ENCODE data around the gene FAM222A.
A peak's percentile ranks its signal among the peaks of the same experiment; 100 is the strongest.

Gene FAM222A

DNA sequence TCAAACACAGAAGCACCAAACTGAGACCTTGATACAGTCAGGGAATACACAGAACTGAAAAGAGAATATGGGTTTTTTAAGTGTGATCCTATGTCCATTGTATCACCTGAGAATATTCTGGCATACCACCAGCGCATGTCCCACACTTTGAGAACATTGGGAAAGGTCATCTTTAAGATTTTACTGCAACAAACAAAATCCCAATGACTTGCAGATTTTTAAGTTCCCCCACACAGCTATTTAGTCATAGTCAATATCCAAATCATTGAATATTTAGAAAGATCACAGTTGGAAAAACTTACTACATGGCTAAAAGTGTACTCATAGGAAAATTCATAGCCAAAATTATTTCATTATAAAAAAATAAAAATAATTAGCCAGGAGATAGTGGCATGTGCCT lies 65.1 kb downstream of the FAM222A start:
- DNase-seq, result no peak

DNA sequence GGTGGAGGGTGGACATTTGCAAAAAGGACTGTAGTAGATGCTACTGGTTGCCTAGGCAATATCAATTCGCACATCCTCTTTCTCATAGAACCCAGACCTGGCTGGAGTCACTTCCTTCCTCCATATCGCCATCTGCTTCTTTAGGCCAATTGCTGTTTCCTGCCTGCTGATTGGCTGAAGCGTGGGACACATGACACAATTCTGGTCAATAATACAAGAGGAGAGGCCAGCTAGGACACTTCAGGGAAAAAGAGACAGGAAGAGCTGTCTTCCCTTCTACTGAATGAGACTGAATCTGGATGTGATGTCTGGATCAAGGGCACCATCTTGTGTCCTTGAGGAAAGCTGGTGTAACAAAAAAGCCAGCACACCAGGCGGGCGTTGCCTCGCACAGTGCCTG lies 65.8 kb downstream of the FAM222A start:
- DNase-seq, result no peak

DNA sequence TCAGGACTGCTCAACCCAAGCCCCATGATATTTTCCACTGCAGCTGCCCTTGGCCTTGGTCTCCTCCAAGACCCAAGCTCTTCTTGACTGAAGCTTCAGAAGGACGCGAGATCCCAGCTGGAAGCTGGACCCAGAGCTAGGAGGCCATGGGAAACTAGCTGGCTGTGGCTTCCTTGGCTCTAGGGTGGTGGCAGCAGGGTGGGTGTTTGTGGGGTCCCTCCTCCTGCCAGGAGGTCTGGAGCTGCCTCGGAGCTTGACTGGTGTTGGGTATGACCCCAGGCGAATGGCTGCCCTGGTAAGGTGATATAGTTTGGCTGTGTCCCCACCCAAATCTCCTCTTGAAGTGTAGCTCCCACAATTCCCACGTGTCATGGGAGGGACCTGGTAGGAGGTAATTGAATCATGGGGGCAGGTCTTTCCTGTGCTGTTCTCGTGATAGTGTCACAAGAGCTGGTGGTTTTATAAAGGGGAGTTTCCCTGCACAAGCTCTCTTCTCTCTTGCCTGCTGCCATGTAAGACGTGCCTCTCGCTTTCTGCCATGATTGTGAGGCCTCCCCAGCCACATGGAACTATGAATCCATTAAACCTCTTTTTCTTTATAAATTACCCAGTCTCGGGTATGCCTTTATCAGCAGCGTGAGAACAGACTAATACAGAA lies 68.2 kb downstream of the FAM222A start:
- no peak for DNase-seq

DNA sequence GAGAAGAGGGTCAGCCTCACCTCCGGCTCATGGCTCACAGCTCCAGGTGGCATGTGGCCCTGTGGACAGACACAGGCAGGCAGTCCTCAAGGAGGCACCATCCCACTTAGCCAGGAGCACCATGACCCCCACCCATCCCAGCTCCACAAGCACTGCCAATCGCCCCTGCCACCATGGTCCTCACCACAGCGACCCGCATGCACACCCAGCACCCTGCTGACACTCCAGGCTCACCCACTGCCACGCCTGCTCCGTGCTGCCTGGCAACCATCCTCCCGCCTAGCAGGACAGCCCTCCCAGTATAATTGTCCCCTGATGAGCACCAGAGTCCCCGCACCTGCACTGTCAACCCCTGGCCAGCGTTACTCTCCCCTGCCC lies 68.7 kb downstream of the FAM222A start:
- DNase-seq, result no peak

DNA sequence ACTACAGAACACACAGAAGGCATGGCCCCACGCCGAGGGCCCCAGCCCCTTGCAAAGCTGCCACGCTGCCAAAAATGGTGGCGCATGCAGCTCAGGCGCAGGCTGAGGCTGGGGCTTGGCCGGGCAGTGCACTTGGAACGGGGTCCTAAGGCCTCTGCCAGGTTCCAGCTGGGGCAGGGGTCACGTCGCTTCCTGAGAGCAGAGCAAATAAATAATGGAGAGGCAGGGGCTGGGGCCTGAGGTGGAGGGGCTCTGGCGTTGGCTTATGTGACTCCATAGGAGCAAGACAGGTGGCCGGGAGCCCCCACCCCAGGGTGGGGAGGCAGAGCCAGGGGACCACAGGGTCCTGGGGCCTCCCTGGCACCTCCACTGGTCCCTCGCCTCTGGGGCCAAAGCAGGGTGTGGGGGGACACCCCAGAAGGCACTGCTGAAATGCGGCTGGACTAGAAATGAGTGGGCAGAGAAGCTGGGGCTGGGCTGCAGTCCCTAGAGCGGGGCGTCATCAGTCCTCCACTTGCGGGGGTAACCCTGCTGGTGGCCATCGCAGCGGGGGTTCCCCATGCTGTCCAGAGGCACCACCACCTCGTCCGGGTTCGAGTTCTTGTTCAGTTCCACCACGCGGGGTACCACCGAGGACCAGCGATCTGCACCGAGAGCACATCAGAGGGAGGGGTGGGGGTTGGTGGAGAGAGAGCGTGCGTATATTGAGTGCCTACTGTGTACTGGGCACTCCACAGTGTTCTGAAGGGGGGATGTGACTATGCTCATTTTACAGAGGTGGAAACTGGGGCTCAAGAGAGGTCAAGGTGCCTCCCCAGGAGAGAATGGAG lies 69.7 kb downstream of the FAM222A start:
- DNase-seq, result no peak

DNA sequence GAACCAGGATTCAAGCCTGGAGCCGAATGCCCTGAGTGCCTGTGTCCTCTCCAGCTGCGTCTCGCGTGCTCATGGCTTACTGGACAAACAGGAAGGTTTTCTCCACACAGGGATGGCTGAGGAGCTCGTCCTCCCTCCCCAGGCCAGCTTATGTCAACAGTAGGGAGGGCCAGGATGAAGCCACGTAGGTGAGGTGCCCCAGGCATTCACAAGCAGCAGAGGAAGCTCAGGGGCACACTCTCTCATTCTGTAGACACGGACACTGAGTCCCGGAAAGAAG lies 70.3 kb downstream of the FAM222A start:
- DNase-seq, result no peak

DNA sequence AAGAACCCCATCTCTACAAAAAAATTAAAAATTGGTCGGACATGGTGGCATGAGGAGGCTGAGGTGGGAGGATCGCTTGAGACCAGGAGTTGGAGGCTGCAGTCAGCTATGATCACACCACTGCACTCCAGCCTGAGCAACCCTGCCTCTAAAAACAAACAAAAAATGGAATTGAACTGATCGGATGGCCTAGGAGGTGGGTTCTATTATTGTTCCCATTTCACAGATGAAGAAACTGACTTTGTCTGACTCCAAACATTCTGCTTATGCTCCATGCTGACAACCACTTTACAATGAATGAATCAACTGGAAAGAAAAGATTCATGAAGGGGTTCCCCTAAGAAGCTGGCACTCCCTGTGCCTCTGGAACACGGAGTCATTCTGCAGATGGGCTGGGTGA lies 72.2 kb downstream of the FAM222A start:
- no peak for DNase-seq

DNA sequence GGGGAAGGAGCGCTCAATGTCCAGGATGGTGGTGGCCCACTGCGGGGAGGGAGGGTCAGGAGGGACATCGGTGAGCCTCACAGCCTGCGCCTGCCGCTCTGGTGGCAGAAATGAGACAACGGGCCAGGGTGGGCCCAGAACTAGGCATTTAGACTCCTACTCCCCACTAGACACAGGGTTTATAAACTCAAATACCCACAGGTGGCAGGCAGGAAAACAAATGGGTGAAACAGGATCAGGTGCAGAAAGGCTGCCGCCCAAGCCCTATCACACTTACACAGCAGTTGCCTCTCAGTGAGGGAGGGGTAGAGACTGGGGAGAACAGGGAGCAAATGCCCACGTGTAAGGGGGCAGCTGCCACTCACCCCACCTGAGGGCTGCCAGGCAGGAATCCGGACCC lies 73.2 kb downstream of the FAM222A start:
- DNase-seq, result no peak

DNA sequence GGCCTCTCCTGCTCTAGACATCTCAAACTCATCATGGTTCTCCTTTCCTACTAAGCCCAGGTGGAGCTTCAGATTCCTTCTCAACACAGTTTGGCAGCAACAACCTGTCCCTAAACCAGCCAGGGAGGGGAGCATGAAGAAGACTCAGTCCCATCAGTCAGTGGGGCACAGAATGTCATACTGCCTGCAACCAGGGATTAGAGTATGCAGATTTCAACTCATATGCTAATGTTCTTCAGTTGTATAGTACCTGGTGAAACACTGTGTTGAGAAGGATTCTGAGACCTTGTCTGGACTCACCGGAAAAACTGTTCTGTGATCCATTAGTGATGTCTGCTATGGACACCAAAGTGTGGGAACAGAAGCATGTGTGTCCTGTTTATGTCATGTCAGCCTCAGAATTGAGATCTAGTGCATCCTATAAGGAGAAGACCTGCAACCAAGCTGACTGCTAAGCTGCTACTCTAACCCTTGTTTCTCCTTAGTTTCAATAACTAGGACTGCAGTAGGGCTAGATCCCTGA lies 76.0 kb downstream of the FAM222A start:
- no peak for DNase-seq

DNA sequence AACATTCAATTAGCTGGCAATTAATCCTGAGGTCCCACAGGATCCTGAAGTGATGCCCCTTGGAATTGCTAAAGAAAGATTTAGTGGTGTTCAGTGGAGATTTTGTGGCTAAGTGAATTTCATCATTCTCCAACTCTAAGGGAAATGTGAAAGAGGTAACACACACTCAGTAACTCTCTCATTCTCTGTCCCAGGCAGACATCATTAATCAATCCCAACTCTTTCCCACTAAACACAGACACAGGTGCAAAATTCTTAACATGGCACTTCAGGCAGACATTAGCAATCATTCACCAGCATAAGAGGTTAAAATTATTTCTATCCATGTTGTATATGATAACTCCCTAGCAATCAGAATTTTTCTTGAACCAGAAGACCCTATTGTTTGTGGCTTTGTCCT lies 79.4 kb downstream of the FAM222A start:
- no peak for DNase-seq

DNA sequence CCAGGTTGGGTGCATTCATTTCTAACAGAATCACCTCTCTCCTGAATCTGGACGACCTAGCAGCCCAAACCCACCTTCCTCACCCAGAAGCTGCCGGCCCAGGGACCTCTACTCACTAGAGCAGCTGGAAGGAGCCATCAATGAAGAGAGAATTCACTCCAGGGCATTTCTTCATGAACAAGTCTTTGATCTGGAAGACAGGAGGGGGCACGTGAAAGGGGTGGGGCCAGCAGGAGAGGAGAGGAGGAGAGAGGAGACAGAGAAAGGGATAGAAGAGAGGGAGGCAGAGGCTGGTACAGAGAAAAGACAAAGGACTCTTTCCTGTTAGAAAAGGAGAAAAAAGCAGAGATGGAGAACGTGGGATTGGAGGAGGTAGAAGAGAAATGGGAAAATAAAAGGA lies 79.8 kb downstream of the FAM222A start:
- no peak for DNase-seq

DNA sequence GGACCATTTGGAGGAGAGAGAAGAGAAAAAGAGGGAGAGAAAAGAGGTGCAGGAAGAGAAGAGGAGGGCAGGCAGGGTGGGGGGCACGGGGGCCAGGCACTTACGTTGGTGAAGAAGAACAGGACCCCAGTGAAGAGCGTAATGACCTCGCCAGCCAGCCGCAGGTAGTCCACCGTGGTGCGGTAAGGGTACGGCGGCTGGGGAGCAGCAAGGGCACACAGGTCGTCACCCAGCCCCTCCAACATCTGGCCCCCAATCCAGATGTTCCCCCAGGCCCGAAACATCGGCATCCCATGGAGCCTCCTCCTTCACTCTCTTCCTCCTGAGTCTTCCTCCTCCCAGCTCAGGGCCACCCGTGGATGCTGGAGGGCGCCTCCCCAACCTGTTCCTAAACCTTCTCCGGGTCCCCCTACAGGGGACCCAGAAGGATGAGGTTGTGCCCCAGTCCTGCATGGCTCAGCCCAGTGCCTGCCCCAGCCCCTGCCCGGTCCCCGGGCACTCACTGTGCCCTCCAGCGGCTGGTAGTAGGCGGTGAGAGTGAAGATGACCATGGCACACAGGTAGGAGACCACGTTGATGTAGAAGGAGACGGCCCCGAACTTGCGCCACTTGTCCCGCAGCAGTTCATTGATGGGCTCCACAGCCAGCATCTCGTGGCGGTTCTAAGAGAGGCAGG lies 80.3 kb downstream of the FAM222A start:
- DNase-seq, result no peak

DNA sequence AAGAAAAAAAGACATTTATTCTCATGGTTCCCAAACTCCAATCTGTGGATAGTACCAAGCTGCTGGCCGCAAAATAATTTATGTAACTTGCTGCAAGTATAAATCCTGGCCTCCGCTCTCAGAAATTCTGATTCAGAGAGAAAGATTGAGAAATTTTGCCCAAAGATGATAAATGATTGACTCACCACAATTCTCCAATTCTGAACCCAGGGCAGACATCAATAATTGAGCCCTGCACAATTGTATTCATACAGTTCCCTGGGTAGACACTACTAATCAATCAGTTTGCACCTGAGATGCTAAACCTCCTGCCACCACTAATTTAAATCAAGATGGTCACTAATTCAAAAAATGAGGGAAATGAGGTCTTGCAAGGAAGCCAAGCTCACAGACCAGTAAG lies 81.4 kb downstream of the FAM222A start:
- DNase-seq, result no peak

DNA sequence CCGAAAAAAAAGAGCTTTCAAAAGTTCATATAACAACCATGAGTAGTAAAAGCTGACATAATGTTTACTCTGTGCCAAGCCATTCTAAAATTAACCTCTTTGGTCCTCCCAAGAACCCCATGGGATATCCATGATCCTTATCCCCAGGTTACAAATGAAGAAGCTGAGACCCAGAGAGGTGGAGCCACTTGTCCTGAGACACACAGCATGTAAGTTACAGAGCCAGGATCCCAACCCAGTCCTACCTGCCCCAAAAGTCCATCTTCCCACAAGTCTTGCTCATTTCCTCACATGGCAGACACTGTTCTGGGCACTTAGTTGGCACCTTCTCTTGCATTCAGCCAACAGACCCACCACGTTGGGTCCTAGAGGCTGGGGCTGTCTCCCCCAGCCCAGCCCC lies 82.4 kb downstream of the FAM222A start:
- no peak for DNase-seq

DNA sequence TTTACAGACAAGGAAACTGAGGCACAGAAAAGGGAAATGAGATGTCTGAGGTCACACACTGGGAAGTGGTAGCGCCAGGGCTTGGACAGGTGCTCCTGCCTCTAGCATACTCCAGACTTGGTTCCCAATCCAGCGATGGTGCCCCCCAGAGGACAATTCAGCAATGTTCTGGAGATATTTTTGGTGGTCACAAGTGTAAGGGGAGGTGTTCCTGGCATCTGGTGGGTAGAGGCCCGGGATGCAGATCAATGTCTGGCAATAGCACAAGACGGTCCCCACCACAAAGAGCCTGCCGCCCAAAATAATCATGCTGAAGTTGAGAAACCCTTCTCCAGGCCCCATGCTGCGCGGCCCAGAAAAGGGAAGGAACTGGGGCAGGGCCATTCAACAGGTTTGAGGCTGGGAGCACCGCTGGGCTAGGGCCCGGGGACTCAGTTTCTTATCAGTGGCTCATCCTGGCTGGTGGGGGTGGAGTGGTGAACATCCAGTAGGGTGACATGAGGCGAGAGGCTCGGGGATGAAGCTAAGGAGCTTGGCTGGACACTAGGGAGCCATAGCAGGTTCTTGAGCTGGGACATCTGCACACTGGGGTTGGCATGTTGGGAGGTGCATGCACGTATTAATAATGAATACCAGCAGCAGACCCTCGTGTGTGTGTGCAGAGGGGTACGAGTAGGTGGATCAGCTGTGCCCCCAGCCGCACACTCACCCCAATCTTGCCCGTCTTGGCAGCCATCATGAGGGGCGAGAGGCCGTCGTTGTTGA lies 84.5 kb downstream of the FAM222A start:
- DNase-seq, result no peak

DNA sequence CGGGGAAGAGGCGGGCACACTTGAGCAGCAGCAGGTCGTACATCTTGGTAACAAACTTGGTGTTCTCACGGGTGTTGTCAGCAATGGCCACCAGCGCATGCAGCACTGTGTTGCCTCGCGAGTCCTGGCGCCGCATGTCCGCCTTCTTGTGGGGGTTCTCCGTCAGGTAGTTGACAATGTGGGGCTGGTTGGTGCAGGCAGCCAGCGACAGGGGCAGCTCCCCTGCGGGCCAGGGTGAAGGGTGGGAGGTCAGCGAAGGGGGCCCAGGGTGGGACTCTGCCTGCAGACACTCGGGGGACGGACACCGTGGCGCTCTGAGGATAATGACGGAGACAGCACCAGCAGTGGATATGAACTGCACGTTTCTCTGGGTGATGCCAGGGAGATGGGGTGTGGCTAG lies 85.1 kb downstream of the FAM222A start:
- DNase-seq, result no peak

DNA sequence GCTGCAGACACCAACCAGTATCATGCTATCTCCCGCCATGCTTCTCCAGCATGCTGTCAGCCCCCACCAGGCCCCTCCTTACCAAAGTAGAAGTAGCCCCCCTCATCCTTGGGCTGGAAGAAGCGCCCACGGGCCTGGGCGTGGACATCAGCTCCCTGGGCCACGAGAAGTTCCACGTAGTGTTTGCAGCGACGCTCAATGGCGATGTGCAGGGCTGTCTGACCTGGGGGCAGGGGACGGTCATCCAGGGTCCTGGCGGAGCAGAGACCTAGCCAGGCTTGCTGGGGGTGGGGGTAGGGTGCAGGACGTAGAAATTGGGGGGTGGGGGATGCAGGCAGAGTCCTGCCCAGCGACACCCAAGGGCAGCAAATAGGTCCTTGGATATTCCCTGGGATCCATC lies 86.9 kb downstream of the FAM222A start:
- no peak for DNase-seq

DNA sequence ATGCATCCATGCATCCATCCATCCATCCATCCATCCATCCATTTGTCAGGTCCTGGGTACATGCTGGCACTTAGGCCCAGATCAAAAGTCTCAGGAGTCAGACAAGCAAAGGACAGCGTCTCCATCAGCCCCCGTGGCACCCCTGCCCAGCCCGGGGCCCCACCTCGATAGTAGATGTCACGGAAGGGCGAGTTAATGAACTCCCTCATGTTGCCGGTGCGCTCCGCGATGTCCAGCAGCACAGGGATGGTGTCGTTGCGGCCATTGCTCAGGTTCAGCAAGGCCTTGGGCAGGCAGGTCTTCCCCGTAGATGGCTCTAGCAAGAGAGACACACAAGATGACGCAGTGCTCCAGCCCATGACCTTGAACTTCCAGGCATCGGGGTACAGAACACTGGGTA lies 89.2 kb downstream of the FAM222A start:
- no peak for DNase-seq

DNA sequence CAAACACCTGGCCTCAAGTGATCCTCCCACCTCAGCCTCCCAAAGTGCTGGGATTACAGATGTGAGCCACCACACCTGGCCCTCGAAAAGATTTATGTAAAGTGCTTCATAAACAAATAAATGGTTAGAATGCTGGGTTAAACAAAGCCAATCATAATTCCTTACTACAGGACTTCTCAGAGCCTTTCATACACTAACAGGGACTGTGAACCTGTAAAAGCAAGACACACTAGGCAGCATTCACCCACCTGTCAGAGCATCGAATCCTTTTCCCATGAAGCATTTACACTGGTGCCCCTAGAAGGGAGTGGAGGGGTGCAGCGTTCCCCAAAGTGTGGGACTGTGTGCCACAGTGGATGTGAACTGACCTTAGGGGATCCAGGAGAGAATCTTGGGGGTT lies 90.1 kb downstream of the FAM222A start:
- no peak for DNase-seq

DNA sequence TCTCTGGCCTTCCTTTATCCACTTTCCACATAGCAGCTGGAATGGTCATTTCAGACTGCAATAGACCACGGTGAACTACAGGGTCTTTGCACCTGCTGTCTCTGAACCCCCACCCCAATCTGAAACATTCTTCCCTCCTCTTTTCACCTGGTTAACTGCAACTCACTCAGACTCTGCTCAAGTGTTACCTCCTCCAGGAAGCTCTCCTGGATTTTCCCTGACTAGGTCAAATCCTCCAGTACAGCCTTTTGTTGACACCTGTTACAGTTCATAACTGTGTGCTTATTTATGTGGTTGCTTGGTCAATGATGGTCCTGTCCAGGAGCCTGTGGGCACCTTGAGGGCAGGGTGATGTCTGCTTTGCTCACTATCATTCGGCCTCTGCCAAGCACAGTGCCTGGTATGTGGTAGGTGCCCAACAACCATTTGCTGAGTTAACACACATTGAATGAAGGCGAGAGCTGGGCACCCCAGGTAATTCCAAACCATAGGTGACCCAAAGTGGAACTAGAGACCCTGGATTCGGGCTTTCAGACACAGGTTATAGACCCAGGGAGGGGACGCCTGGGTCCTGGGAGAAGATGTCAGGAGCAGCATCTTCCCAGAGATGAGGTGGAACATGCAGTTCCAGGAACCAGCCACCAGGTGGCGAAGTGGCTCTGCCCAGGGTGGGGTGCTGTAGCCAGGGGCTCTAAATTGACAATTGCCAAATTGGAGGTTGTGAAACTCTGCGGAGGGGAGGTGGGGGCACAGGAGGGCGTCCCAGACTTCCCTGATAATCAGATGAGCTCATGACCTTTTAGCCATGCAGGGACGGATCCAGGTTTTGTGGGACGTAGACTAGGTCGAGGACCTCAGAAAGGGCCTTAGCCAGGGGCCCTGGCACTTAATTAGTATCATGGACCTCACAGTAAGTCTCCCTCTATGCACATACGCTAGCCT lies 91.5 kb downstream of the FAM222A start:
- DNase-seq, result peak; percentile 24 to 47

DNA sequence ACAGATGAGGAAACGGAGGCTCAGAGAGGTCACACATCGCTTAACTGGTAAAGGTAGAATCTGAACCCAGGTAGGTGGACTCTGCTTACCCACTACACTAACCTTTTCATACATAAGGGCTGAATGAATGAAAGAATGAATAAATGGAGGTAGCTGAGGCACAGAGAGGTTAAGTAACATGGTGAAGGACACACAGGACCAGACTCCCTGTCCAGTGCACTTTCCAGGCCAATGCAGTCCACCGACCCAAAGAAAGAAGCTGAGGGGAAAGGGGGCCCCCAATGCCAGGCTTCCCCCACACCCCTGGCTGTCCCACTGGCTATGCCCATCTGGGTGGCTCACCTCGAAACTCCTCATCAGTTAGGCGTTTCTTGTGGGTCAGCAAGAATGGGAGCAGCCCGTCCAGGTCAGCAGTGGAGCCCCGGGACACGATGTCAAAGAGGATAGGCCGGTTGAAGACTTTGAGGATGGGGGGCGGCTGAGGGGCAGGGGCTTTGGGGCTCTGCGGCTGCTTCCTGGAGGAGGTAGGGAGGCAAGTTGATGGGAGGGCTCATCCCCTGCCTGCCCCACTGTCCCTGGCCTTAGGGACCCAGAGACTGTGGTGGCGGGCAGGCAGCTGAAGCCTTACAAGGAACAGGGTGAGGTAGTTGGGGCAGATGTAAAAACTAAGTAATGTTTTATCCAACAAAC lies 94.5 kb downstream of the FAM222A start:
- DNase-seq, result no peak
